Common myeloid progenitor, CD34-positive (primary cell): ENCODE data around the gene TTI1.
A peak's percentile ranks its signal among the peaks of the same experiment; 100 is the strongest.

Experiments used
- CTCF ChIA-PET: fragments of 350-600 bp; sonication (Branson Sonifier 250); formaldehyde crosslinking; loops from one replicate; lab custom pipeline; 2021; ENCODE audit warnings: antibody characterized with exemption; lab: Charles Lee
- POLR2A ChIA-PET: fragments of 350-600 bp; sonication (Branson Sonifier 250); formaldehyde crosslinking; loops from one replicate; lab custom pipeline; 2021; ENCODE audit warnings: antibody characterized with exemption; lab: Charles Lee
- DNase-seq, 3 donors: peaks; one replicate each; pipeline versions ENCODE4 v3.0.0 to v3.0.0-alpha.2; 2013
- H3K27ac ChIP-seq, 2 experiments: 1 replicate in 1 of 2; 2 replicates in 1 of 2; pipeline ENCODE4 v1.7.0; 2013; ENCODE audit warnings: inconsistent platforms in 2 of 2, low read length in 2 of 2, mild to moderate bottlenecking in 2 of 2, low read depth in 1 of 2, moderate library complexity in 1 of 2; ENCODE audit not compliant: severe bottlenecking in 2 of 2, insufficient read depth in 1 of 2, poor library complexity in 1 of 2
- H3K27me3 ChIP-seq, 5 experiments: replicated peaks in 2 of 5; 1 replicate in 3 of 5; 2 replicates in 2 of 5; pipeline versions ENCODE4 v1.6.1 to v1.7.0; 2013; ENCODE audit warnings: low read length in 4 of 5, mild to moderate bottlenecking in 2 of 5, moderate library complexity in 2 of 5, inconsistent platforms in 1 of 5; ENCODE audit not compliant: insufficient read depth in 5 of 5, control insufficient read depth in 4 of 5
- H3K36me3 ChIP-seq, 4 experiments: 1 replicate in 2 of 4; 2 replicates in 2 of 4; pipeline versions ENCODE4 v1.6.1 to v1.7.0; 2013; ENCODE audit warnings: low read length in 3 of 4, control low read depth in 1 of 4, mild to moderate bottlenecking in 1 of 4; ENCODE audit not compliant: control insufficient read depth in 4 of 4, insufficient read depth in 4 of 4
- H3K4me1 ChIP-seq, 4 experiments: 1 replicate in 3 of 4; 2 replicates in 1 of 4; pipeline versions ENCODE4 v1.6.1 to v1.7.1; 2013; ENCODE audit warnings: low read length in 3 of 4, mild to moderate bottlenecking in 3 of 4, control low read depth in 1 of 4, inconsistent platforms in 1 of 4, moderate library complexity in 1 of 4; ENCODE audit not compliant: control insufficient read depth in 4 of 4, insufficient read depth in 4 of 4; ENCODE audit errors: control extremely low read depth in 1 of 4
- H3K4me3 ChIP-seq, 7 experiments: 1 replicate in 4 of 7; 2 replicates in 3 of 7; pipeline versions ENCODE4 v1.5.1 to v1.7.0; 2013; ENCODE audit warnings: mild to moderate bottlenecking in 7 of 7, low read length in 6 of 7, moderate library complexity in 6 of 7, inconsistent platforms in 2 of 7, low read depth in 2 of 7, control low read depth in 1 of 7; ENCODE audit not compliant: insufficient read depth in 4 of 7, control insufficient read depth in 1 of 7; ENCODE audit errors: extremely low read depth in 1 of 7
- H3K9me3 ChIP-seq, 5 experiments: 1 replicate in 4 of 5; 2 replicates in 1 of 5; pipeline versions ENCODE4 v1.6.1 to v1.7.1; 2013; ENCODE audit warnings: low read length in 4 of 5, mild to moderate bottlenecking in 2 of 5, inconsistent platforms in 1 of 5, low read depth in 1 of 5, moderate library complexity in 1 of 5; ENCODE audit not compliant: control insufficient read depth in 4 of 5, insufficient read depth in 2 of 5; ENCODE audit errors: control extremely low read depth in 1 of 5
- WGBS: methylation state at CpG from one replicate; pipeline ENCODE4 v1.1.5; 2013; ENCODE audit not compliant: insufficient coverage; 5-methylcytosine and 5-hydroxymethylcytosine counted together

TTI1 gene

DNA sequence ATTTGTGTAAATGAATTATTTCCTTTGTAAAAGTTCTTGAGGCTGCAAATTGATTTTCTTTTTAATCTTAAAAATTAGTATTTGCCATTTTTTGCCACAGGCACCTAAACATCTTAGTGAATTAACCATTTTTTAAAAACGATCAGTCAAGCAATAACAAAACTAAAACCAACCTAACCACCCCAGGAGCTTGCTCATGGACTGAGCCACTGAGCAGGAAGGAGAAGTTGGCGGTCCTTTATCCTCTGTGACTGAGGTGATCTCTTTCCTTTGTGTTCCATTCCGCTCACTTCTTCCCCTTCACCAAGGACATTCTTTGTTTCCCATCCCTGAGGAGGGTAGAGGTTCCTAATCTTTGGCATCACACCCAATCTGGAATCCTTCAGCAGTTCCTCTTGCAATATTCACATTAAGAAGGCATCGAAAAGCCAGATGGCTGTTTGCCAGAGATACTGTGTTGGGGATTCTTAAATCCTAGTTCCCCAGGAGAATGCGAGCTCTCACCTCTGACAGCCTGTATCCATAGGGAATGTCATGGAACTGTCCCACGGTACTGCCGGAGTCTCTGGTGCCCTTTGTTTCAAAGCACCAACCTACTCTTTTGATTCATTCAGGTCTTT, 30.8 kb upstream of the TTI1 start:
- CTCF ChIA-PET, result interaction anchor here (1.5 kb wide), 1 partner anchor 155 kb away, joined by 5 read pairs; no protein-coding TSS in a partner anchor
- Histone ChIP-seq H3K4me3 (no peak overlapping the region), H3K27me3 (no peaks in the 10 kb centered on the region), H3K9me3 (no peaks in the 10 kb centered on the region), H3K27ac (no peak overlapping the region), H3K36me3 (peaks cover 26 to 91% (median 59%) of the 10 kb centered on the region in 4 experiments), H3K4me1 (no peaks in the 10 kb centered on the region)
- DNase-seq, result no peak
- POLR2A ChIA-PET, result interaction anchor here (0.7 to 1.0 kb wide), 2 partner anchors 10 to 12 kb away, joined by 3 read pairs; no protein-coding TSS in a partner anchor
- WGBS, result 98% methylated on average over 4 of the region's 7 CpGs

- POLR2A ChIA-PET, result no interaction called here
- no peaks in the 10 kb centered on the region for H3K4me1 ChIP-seq
- no peak overlapping the region for H3K27ac ChIP-seq
- peaks cover 31 to 90% (median 59%) of the 10 kb centered on the region in 4 experiments for H3K36me3 ChIP-seq
- no peaks in the 10 kb centered on the region for H3K9me3 ChIP-seq
- H3K4me3 ChIP-seq, result no peak overlapping the region
- CTCF ChIA-PET, result interaction anchor here (0.8 to 15.5 kb wide), 5 partner anchors 10 to 160 kb away, joined by 3 to 141 read pairs (median 4); no protein-coding TSS in a partner anchor
- H3K27me3 ChIP-seq, result no peaks in the 10 kb centered on the region
- no peak for DNase-seq
- 85% methylated on average over 3 of the region's 5 CpGs for WGBS
These were observed 29.6 kb upstream of the TTI1 start for GRCh38 chr20:38062890-38063289.

- 100% methylated on average over 1 of the region's 4 CpGs for WGBS
- no peak for DNase-seq
- ChIA-PET CTCF (interaction anchor here (0.7 to 15.5 kb wide), 4 partner anchors 11 to 357 kb away, joined by 3 to 141 read pairs (median 4); no protein-coding TSS in a partner anchor), POLR2A (no interaction called here)
- peaks cover 0 to 2% (median 0%) of the 10 kb centered on the region in 4 experiments for H3K4me1 ChIP-seq
- H3K36me3 ChIP-seq, result peaks cover 24 to 77% (median 54%) of the 10 kb centered on the region in 4 experiments
- no peaks in the 10 kb centered on the region for H3K9me3 ChIP-seq
- no peaks in the 10 kb centered on the region for H3K27me3 ChIP-seq
- no peak overlapping the region for H3K27ac ChIP-seq
- no peak overlapping the region for H3K4me3 ChIP-seq
These were observed 27.9 kb upstream of the TTI1 start for GRCh38 chr20:38061109-38061508.

DNA sequence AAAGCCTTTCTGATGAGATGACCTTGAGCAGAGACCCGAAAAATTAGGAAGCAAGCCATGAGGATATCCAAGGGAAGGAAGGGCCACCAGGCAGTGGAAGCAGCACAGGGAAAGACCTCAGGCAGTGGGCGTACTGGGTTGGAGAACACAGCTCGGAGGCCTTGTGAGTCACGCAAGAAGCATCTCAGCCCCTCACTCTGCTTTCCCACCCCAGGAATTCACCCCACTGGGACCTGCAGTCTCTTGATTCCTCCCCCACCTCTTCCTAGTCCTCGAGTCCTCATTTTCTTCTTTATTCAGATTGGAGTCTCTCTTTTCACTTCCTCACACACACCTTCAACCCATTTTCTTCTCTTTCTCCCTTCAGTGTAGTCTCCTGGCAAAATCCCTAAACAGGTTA, 27.3 kb upstream of the TTI1 start:
- ChIA-PET CTCF (interaction anchor here (0.7 to 15.5 kb wide), 6 partner anchors 10 to 358 kb away, joined by 3 to 141 read pairs (median 4); no protein-coding TSS in a partner anchor), POLR2A (no interaction called here)
- DNase-seq, result no peak
- Histone ChIP-seq H3K4me1 (peaks cover 0 to 2% (median 0%) of the 10 kb centered on the region in 4 experiments), H3K27ac (no peak overlapping the region), H3K9me3 (no peaks in the 10 kb centered on the region), H3K36me3 (peaks cover 23 to 75% (median 53%) of the 10 kb centered on the region in 4 experiments), H3K27me3 (no peaks in the 10 kb centered on the region), H3K4me3 (no peak overlapping the region)
- WGBS, result 97% methylated on average over 5 of the region's 5 CpGs

- CTCF ChIA-PET, result interaction anchor here (0.9 to 15.5 kb wide), 6 partner anchors 11 to 163 kb away, joined by 3 to 141 read pairs (median 4); no protein-coding TSS in a partner anchor
- Histone ChIP-seq H3K9me3 (no peaks in the 10 kb centered on the region), H3K27me3 (no peaks in the 10 kb centered on the region), H3K36me3 (peaks cover 26 to 76% (median 52%) of the 10 kb centered on the region in 4 experiments), H3K4me1 (peaks cover 0 to 2% (median 0%) of the 10 kb centered on the region in 4 experiments), H3K27ac (no peak overlapping the region), H3K4me3 (no peak overlapping the region)
- no peak for DNase-seq
- POLR2A ChIA-PET, result no interaction called here
- 91% methylated on average over 3 of the region's 5 CpGs for WGBS
These were observed 26.6 kb upstream of the TTI1 start for GRCh38 chr20:38059832-38060231.

GRCh38 chr20:38057351-38057972, 24.2 kb upstream of the TTI1 start:
- Histone ChIP-seq H3K27ac (no peak overlapping the region), H3K4me1 (peaks cover 0 to 2% (median 0%) of the 10 kb centered on the region in 4 experiments), H3K27me3 (no peaks in the 10 kb centered on the region), H3K9me3 (no peaks in the 10 kb centered on the region), H3K36me3 (peaks cover 13 to 71% (median 45%) of the 10 kb centered on the region in 4 experiments), H3K4me3 (no peak overlapping the region)
- WGBS, result 0% methylated on average over 3 of the region's 7 CpGs
- peak; percentile 65 to 73 (median 70) for DNase-seq
- ChIA-PET CTCF (interaction anchor here (0.6 to 15.5 kb wide), 22 partner anchors 9 to 517 kb away, joined by 3 to 141 read pairs (median 4); no protein-coding TSS in a partner anchor), POLR2A (no interaction called here)
